ENCODE data around the gene PRKD2.

PRKD2 gene

DNA sequence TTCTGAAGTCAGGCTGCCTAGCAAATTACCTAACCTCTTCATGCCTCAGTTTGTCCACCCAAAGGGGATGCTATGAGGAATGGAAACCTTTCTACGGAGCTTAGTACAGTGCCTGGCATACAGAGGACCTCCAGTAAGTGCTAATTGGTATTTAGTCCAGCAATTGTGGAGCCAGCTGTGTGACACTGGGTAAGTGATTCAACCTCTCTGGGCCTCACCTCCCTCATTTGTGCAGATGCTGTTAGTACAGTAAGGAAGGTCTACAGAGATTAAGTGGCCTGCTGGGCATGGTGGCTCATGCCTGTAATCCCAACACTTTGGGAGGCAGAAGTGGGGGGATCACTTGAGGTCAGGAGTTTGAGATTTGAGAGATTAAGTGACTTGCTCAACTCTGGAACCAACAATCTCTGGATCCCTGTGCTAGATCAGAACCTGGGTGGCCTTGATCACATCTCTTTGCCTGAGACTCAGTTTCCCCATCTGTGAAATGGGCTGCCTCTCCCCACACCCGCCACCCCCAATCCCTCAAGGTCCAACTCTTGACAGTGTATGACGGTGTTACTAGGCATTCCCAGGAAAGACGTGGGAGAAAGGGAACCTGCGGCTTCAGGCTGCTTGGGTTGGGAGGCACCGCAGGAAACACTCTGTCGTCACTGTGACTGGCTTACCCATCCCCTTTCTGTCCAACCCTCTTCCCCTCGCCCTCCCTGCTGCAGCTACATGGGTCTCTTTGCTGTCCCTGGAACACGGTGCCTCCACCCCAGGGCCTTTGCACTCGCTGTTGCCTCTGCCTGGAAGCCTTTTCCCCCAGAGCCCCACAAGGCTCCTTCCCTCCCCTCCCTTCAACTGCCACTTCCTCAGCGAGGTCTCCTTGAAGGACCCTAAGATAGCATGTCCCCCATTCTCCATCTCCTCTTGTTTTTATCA lies 18.3 kb downstream of the PRKD2 start:
- no peak for FAIRE-seq

DNA sequence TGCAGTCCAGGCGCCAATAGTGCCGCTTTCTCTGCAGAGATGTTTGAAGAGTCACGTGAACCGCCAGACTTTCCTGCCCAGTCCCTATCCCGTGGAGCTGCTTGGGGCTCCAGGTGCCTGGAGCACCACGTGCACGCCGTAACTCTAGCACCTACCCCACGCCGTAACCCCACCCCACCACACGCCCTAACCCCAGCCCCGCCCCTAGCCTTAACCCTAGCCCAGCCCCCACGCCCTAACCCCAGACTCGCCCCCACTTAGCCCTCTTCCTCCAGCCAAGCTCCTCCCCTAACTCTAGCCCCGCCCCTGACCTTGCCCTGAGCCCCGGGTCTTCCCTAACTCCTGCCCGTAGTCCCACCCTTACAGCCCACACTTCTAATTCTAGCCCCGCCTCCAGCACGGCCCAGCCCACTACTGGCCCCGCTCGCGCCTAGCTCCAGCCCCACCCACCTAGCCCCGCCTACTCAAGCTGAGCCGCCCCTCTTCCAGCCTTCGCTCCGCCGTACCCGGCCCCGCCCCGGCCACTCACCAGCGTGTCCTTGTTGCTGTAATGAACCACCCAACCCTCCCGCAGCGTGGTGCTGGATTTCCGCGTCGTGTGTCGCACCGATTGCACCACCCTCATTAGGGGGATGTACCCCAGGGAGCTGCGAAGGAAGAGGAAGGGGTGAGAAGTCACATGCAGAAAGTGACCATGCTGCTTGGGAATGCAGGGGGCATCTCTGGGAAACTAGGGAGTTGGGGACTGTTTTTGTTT lies 19.5 kb downstream of the PRKD2 start:
- FAIRE-seq = no peak

DNA sequence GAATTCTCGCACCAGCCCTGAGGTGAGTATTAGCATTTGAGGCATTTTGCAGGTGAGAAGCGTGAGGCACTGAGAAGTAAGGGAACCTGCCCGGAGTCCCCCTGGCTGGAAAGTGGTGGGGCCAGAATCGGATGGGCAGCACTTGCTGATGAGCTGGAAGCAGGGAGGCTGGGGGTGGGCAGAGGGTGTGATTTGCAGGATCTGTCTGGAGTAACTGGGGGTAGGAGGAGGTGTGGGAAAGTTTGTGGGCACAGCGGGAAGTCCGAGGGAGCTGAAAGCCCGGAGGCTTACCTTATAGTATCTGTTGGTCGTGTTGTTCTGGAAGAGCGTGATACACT lies 20.1 kb downstream of the PRKD2 start:
- no peak for FAIRE-seq

DNA sequence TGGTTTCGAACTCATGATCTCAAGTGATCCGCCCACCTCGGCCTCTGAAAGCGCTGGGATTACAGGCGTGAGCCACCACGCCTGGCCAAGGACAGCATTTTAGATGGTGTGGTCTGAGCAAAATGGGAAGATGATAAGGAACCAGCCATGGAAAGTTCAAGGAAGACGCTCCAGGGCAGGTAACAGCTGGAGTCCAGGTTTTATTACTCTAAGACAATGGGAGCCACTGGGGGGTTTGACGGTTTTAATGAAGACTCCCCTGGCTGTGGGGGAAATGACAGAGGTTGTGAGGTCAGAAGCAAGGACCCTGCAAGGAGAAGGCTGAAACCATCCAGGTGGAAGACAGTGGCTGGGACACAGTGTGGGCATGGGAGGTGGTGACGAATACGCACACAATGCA lies 20.9 kb downstream of the PRKD2 start:
- no peak for FAIRE-seq

DNA sequence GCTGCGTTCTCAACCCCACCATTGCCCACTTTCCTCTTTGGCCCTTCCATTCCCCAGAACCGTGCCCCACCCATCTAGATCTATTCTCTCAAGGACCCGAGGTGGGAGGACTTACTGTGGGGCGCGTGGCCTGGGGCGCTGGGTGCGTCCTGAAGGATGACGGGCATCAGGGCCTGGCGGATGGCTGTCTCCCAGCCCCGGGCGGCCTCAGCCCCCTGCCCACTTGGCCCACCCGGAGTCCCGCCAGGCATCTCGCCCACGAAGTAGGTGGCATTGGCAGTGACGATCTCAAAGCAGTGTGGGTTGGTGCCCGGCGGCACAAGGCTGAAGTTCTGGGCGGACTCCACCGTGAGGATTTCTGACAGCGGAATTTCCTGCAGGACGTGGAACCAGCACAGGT lies 23.2 kb downstream of the PRKD2 start:
- FAIRE-seq = no peak

DNA sequence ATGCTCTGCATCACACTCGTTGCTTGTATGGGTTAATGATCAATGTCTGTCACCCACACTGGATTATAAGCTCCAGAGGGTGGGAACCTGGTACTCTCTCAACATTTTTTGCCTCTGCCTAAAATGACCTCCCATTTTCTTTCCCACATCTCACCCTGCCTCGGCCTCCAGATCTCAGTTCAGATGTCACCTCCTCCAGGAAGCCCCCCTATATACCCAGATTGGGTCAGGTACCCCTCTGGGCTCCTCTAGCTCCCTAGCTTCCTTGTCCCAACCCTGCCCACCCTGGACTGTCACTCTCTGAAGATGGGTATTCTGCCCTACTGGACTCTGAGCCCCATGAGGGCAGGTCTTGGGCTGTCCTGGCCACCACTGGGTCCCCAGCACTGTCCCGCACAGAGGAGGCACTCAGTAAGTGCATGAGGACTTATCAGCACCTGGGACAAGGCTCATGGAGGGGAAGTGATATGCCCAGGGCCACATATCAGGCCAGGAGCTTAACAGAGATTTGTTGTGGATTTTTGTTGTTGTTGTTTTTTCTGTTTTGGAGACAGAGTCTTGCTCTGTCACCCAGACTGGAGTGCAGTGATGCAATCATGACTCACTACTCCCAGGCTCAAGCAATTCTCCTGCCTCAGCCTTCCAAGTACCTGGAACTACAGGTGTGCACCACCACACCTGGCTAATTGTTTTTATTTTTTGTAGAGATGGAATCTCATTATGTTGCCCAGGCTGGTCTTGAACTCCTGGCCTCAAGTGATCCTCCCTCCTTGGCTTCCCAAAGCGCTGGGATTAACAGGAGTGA lies 23.8 kb downstream of the PRKD2 start:
- FAIRE-seq = no peak

DNA sequence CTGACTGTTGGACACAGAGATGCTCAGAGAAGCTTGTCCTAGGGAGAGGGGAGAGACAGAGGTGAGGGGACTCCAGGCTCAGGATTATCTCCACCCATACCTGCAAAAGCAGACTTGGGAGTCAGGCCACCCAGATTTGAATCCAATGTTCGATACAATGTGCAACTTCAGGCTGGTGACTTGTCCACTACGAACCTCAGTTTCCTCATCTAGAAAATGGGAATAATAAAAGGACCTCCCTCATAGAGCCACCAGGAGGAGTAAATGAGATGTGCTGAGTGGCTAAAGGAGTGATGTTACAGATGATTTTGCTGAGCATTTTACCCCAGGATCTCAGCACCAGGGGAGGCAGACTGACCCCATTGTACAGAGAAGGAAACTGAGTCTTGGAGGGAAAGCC lies 25.0 kb downstream of the PRKD2 start:
- FAIRE-seq = no peak

DNA sequence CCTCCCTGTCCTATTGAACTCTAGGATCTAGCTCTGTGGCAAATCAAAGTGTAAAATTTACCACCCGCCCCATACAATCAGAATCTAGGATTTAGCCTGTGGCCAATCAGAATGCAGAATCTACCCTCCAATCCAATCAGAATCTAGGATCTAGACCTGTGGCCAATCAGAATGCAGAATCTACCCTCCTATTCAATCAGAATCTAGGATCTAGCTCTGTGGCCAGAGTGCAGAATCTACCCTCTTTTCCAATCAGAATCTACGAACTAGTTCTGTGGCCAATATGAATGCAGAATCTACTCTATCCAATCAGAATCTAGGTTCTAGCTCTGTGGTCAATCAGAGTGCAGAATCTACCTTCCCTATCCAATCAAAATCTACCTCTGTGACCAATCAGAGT lies 25.8 kb downstream of the PRKD2 start:
- FAIRE-seq = no peak

DNA sequence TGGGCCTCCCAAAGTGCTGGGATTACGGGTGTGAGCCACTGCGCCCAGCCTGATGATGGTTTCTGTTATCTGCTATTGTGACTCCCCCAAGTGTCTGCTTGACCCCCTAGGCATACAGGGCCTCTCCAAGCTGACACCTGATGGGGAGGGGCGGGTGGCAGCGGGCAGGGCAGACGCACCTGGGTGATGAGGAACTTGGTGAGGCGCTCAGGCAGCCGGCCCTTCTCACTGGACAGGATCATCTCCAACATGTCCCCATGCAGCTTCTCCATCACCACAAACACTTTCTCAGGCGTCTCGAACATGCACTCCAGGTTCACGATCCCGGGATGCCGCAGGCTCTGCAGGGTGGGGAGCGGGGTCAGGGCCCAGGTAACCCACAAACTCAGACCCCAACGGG lies 27.6 kb downstream of the PRKD2 start:
- no peak for FAIRE-seq

DNA sequence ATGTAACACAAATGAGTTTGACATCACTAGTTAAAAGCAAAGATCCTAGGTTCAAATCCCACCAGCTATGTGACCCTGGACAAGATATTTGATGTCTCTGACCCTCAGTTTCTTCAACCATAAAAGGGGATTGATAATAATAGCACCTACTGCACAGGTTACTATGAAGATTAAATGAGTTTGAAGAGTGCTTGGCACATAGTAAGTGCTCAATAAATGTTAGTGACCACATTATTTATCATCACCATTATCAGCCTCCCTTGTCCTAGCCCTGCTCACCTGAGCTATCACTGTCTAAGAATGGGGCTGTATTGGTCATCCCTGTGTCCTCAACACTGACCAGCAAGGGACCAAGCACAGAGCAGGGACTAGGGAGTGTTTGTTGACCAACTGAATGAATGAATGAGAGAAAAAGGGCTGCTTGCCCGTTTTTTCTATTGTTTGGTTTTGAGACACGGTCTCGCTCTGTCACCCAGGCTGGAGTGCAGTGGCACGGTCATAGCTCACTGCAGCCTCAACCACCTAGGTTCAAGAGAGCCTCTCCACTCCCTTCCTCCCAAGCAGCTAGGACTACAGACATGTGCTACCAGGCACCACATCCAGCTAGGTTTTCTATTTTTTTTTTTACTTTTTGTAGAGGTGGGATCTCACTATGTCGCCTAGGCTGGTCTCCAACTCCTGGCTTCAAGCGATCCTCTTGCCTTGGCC lies 29.3 kb downstream of the PRKD2 start:
- no peak for FAIRE-seq

DNA sequence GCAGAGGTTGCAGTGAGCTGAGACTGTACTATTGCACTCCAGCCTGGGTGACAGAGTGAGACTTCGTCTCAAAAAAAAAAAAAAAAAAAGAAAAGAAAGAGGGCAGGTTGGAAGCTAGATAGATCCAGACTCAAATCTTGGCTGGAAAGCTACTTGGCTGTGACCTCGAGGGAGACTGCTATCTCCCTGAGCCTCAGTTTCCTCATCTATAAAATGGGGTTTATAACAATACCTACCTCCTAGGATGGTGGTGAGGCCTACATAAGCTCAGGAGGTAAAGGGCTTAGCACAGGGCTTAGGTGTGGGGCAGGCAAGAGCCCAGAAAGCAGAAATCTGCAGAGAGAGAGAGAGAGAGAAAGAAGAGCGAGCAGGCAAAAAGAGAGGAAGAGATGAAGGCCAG lies 31.7 kb downstream of the PRKD2 start:
- no peak for FAIRE-seq

DNA sequence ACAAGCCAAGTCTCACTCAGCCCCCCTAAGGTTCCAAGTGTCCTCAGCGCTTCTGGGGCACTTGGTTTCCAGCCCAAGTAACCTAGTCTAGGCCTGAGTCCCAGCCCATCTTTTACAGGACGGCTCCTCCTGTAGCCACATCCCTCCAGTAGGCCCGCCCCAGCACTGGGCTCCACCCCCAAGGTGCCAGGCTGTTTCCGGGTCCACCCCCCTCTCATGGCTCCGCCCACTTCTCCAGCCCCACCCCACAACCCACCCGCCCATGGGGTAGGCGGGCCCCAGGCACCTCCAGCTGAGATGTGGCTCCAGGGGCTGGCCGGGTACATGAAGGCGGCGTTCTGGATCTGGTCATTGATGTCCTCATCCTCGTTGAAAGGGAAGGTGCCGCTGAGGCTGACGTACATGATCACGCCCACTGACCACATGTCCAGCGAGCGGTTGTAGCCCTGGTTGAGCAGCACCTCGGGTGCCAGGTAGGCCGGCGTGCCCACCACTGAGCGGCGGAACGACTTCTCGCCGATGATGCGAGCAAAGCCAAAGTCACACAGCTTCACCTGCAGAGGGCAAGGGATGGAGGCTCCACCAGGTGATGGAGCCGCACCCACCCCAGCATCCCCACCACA lies 38.7 kb downstream of the PRKD2 start:
- FAIRE-seq = no peak

DNA sequence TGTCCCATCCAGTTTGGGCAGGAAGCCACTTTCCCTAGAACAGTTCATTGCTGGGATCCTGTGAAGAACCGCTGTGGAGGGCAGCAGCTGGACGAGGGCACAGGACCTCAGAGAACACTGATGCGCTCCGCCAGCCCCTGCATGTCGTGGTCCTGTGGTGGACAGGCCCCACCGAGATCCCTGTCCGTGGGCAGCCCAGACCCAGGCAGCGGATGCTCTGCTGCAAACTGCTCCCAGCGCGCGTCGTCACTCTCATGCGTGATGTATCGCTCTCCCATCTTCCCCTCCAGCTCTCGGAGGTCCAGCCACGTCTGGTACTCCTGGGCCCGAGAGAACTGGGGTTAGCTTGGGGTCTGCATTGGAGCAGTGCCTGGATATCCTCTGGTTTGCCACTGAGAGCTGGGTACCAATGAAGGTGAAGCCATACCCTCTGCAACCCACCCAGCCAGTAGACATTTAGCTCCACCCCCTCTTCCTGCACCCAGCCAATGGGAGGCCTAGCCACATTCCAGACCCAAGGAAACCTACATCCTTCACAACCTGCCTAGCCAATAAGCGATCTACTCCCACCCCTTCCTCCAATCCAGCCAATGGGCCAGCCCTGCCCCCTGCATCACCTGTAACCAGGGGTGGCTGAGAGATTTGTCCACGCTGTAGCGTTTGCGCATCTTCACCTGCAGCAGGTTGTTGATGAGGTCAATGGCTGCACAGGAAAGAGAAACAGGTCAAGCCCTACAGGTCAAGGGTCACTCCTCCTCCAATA lies 42.3 kb downstream of the PRKD2 start:
- FAIRE-seq = no peak

DNA sequence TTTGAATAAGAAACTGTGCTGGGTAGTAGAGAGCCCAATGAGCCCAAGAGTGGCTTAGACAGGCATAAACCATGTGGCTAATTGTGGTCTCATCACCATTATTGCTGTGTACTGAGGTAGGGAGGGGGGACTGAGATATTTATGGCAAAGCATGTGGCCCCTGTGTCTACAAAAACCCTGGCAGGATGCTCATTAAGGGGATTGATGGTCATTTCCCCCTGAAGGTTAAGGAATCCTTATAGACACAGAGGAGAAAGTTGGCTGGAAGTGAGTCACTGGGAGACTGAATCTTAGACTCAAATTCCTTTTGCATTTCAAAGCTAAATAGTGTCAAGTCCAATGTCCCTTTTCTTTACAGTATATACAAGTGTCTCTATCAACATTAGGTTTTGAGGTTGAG lies 46.1 kb downstream of the PRKD2 start:
- FAIRE-seq = no peak

DNA sequence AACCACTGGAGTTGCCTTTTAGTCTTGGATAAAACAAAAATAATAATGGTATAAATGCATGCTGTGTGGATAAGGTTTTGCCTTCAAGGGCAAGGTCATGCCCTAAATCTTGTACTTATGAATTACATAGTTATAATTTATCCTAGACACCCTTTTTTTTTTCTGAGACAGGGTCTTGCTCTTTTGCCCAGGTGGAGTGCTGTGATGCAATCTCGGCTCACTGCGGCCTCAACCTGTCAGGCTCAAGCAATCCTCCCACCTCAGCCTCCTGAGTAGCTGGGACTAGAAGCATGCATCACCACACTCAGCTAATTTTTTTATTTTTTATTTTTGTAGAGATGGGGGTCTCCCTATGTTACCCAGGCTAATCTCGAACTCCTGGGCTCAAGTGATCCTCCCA lies 48.3 kb downstream of the PRKD2 start:
- no peak for FAIRE-seq

DNA sequence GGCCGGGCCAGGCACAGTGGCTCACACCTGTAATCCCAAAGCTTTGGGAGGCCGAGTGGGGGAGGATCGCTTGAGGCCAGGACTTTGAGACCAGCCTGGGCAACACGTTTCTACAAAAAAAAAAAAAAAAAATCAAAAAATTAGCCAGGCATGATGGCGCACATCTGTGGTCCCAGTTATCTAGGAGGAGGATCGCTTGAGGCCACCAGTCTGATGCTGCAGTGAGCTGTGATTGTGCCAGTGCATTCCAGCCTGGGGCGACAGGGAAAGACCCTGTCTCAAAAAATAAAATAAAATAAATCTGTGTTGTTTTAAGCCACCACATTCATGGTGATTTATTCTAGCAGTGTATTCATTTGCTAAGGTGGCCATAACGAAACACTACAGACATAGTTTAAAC lies 51.8 kb downstream of the PRKD2 start:
- no peak for FAIRE-seq

DNA sequence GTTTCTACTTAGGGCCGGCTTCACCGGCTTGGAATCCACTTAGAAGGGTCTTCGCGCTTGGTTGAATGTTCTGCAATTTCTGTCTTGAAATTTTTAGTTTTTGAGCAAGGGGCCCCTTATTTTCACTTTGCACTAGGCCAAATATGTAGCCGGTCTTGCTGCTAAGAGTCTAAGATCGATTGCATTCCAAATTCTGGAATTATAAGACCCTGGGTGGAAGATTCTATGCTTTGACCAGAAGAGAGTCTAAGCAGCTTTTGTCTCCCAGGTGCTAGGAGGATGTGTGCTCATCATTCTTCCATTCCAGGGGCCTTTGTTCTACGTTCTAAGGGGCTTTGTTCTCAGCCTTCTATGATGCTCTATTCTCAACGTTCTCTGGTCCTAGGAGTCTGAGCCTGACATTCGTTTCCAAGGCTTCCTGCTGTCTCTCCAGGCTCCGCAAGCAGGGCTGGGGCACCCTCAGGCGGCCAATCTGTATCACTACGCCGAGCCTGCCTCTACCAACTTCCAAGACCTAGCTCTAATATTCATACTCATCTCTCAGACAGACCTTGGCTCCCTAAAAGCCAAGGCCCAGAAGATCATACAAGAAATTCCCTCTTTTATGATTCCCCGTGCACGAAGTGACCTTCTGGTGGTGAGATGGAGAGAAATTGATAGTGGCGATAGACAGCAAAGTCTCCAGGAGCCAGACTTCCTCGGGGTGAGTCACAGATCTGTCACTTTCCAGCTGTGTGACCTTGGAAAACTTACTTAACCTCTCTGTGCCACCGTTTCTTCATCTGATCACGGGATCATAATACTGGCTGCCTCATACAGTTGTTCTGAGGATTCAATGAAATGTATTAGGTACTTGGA lies 55.0 kb downstream of the PRKD2 start:
- peak; percentile 62 for FAIRE-seq

DNA sequence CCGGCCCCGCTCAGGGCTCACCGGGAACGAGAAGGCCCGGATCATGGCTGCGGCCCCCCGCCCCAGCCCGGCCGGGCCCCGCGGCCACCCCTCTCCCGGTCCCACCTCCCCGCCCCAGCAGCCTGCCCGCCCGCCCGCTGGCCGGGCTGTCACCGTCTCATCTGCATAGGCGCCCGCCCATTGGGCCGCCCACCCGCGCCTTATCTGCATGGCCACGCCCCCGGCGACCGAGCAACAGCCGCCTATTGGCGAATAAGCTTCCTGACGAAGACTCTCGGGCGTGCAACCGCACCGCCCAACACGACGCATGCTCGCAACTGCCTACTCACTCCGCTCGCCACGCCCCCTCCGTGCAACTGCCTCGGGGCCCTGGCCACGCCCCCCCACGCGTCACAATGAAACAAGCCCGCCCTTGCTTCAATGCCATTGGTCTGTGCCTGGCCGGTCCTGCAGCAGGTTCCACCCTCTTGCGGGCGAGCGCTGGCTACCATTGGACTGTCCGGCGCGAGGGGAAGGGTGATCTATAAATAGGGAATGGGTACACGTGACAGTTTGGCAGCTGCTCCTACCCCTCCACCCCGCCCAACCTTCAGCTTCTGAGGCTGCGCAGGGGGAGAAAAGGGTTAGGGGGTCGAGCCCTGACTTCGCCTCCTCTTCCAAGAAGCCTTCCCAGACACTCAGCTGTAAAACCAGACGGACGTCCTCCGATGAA lies 55.7 kb downstream of the PRKD2 start, which contains the start of gene DACT3:
DACT3 (minus strand) TSS at position 163 of the 712 bp plus-strand sequence; CDS start at position 45, 118 bp downstream.
- peak; percentile 13 for FAIRE-seq

DNA sequence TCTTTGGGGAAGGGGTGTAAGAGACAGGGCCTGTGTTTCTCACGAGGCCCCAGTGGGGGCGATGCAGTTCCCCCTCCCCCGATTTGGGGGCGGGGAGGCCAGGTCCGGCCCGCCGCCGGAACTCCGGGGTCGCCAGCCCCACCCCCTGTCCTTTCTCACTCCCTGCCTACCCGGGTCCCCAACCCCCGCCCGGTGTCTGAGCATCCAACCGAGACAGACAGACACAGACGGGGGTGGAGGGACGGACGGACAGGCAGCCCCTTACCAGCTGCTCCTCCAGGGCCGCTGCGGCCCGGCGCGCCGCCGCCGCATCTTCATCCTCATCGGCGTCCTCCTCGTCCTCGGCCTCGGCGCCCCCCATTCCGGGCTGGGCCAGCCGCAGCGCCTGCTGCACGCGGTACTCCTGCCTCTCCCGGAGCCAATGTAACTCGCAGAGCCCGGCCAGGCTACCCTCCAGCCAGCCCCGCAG lies 56.3 kb downstream of the PRKD2 start:
- no peak for FAIRE-seq

Measured in islet of Langerhans (tissue), 1 donor.